IMR-90 (cell line): ENCODE results near the gene PLCH2. TPM values are rescaled to one million over a fixed set of nuclear protein-coding genes. Genes with fewer than 3 reads are reported as not detected.

Experiments used
- ATAC-seq: fragments of 200-7000 bp; cut with Tn5 transposase; 2 replicates; pipeline ENCODE4 v1.9.1; 2020; ENCODE audit warnings: low read depth, mild to moderate bottlenecking, moderate library complexity
- BruUV-seq: library from RNA; stranded (reverse); fragments of 400-500 nt; replicated peaks from 2 replicates; lab custom pipeline; 2021; lab: Mats Ljungman, UMichigan
- CTCF ChIA-PET: fragments of 300-600 bp; formaldehyde crosslinking; extraction: SDS; loops from one replicate; lab custom pipeline; 2021; ENCODE audit warnings: antibody characterized with exemption; lab: Yijun Ruan, JAX
- POLR2A ChIA-PET: fragments of 300-600 bp; sonication (Branson Sonifier 250); formaldehyde crosslinking; loops from one replicate; lab custom pipeline; 2022; ENCODE audit warnings: antibody characterized with exemption; ENCODE audit not compliant: unreplicated experiment; lab: Charles Lee
- DNase-seq: peaks from one replicate; pipeline ENCODE4 v3.0.0; 2013
- H2AFZ ChIP-seq: replicated peaks from 2 replicates; pipeline ENCODE3; 2013; ENCODE audit warnings: low read length, mild to moderate bottlenecking; ENCODE audit not compliant: poor library complexity
- H2AK5ac ChIP-seq: 2 replicates; pipeline ENCODE4 v1.6.1; 2013; ENCODE audit warnings: low read depth, low read length, inconsistent platforms
- H2AK9ac ChIP-seq: replicated peaks from 2 replicates; pipeline ENCODE3; 2013; ENCODE audit warnings: mild to moderate bottlenecking, low read depth, low read length, moderate library complexity; ENCODE audit not compliant: poor library complexity
- H2BK120ac ChIP-seq: 2 replicates; pipeline ENCODE4 v1.6.1; 2013; ENCODE audit warnings: low read depth, low read length, inconsistent platforms
- H2BK15ac ChIP-seq: 3 replicates; pipeline ENCODE4 v1.6.1; 2013; ENCODE audit warnings: low read depth, low read length, inconsistent platforms
- H2BK20ac ChIP-seq: 2 replicates; pipeline ENCODE4 v1.6.1; 2013; ENCODE audit warnings: low read depth, mild to moderate bottlenecking, inconsistent platforms, low read length, moderate library complexity
- H2BK5ac ChIP-seq: 2 replicates; pipeline ENCODE4 v1.6.1; 2013; ENCODE audit warnings: mild to moderate bottlenecking, low read depth, low read length, inconsistent platforms; ENCODE audit not compliant: poor library complexity, severe bottlenecking
- H3K14ac ChIP-seq: replicated peaks from 2 replicates; pipeline ENCODE4 v1.6.1; 2013; ENCODE audit warnings: low read depth, low read length, inconsistent platforms
- H3K18ac ChIP-seq: 2 replicates; pipeline ENCODE4 v1.6.1; 2013; ENCODE audit warnings: low read depth, low read length, control low read depth
- H3K23ac ChIP-seq: 2 replicates; pipeline ENCODE4 v1.6.1; 2013; ENCODE audit warnings: low read depth, low read length, inconsistent platforms
- H3K27ac ChIP-seq: 2 replicates; pipeline ENCODE4 v1.5.1; 2013; ENCODE audit warnings: mild to moderate bottlenecking, control low read depth, low read length; ENCODE audit not compliant: insufficient read depth
- H3K27me3 ChIP-seq: 2 replicates; pipeline ENCODE4 v1.6.1; 2013; ENCODE audit warnings: low read length; ENCODE audit not compliant: control insufficient read depth, insufficient read depth
- H3K36me3 ChIP-seq: 2 replicates; pipeline ENCODE4 v1.6.1; 2013; ENCODE audit warnings: low read length, mixed read lengths; ENCODE audit not compliant: control insufficient read depth, insufficient read depth
- H3K4ac ChIP-seq: 2 replicates; pipeline ENCODE4 v1.6.1; 2013; ENCODE audit warnings: low read depth, low read length, inconsistent platforms
- H3K4me1 ChIP-seq: 2 replicates; pipeline ENCODE4 v1.6.1; 2013; ENCODE audit warnings: low read length, mixed read lengths; ENCODE audit not compliant: control insufficient read depth, insufficient read depth
- H3K4me2 ChIP-seq: 2 replicates; pipeline ENCODE4 v1.6.1; 2013; ENCODE audit warnings: low read depth, mild to moderate bottlenecking, control low read depth, low read length, moderate library complexity
- H3K4me3 ChIP-seq: 2 replicates; pipeline ENCODE4 v1.5.1; 2013; ENCODE audit warnings: low read depth, mild to moderate bottlenecking, control low read depth, low read length, moderate library complexity; ENCODE audit not compliant: insufficient read depth
- H3K56ac ChIP-seq: 2 replicates; pipeline ENCODE4 v1.6.1; 2013; ENCODE audit warnings: low read length, inconsistent platforms; ENCODE audit not compliant: insufficient read depth; ENCODE audit errors: extremely low read depth
- H3K79me1 ChIP-seq, 2 experiments: 2 replicates each; pipeline ENCODE4 v1.6.1; 2013; ENCODE audit warnings: low read length in 2 of 2, inconsistent platforms in 1 of 2, low read depth in 1 of 2
- H3K9ac ChIP-seq: 2 replicates; pipeline ENCODE4 v1.6.1; 2013; ENCODE audit warnings: low read depth, low read length, control low read depth
- H3K9me1 ChIP-seq: 2 replicates; pipeline ENCODE4 v1.6.1; 2013; ENCODE audit warnings: low read length, inconsistent platforms; ENCODE audit not compliant: insufficient read depth
- H3K9me3 ChIP-seq: 2 replicates; pipeline ENCODE4 v1.6.1; 2013; ENCODE audit warnings: low read length; ENCODE audit not compliant: control insufficient read depth, insufficient read depth
- H4K20me1 ChIP-seq: 2 replicates; pipeline ENCODE4 v1.6.1; 2013; ENCODE audit warnings: low read length, inconsistent platforms; ENCODE audit not compliant: insufficient read depth
- H4K5ac ChIP-seq: 2 replicates; pipeline ENCODE4 v1.6.1; 2013; ENCODE audit warnings: mild to moderate bottlenecking, low read depth, low read length, control low read depth
- H4K8ac ChIP-seq, 2 experiments: 2 replicates each; pipeline ENCODE4 v1.6.1; 2013; ENCODE audit warnings: low read depth in 2 of 2, low read length in 2 of 2, control low read depth in 1 of 2, inconsistent platforms in 1 of 2
- H4K91ac ChIP-seq: 2 replicates; pipeline ENCODE4 v1.6.1; 2013; ENCODE audit warnings: low read depth, low read length, inconsistent platforms; ENCODE audit not compliant: insufficient read depth
- CHD1 ChIP-seq: IDR thresholded peaks from 2 replicates; pipeline ENCODE4 v1.6.1; 2012; ENCODE audit warnings: low read depth, low read length, improper control_type of control experiment
- RAD21 ChIP-seq: IDR thresholded peaks from 2 replicates; pipeline ENCODE4 v1.6.1; 2012; ENCODE audit warnings: low read length, improper control_type of control experiment
- USF2 ChIP-seq: fragments of 150-350 bp; IDR thresholded peaks from 2 replicates; pipeline ENCODE4 v1.6.1; 2017; ENCODE audit warnings: mild to moderate bottlenecking, antibody characterized with exemption, low read length, low read depth
- WGBS, 2 experiments: methylation state at CpG; one replicate each; pipeline versions ENCODE4 v1.1.5 to v1.1.7; 2013; ENCODE audit warnings: missing lambda C conversion rate in 2 of 2; ENCODE audit not compliant: insufficient read length in 1 of 2; ENCODE audit errors: extremely low coverage in 2 of 2; 5-methylcytosine and 5-hydroxymethylcytosine counted together
- dilution Hi-C: fragments of 300-500 bp; cut with HindIII; formaldehyde crosslinking; loops from one replicate; pipeline ENCODE4 v1.14.3; 2018; ENCODE audit warnings: low sequenced_read_pairs; ENCODE audit not compliant: unreplicated experiment
- in situ Hi-C: fragments of 300-500 bp; cut with MboI; formaldehyde crosslinking; loops from 3 replicates; pipeline ENCODE4 v1.14.3; 2019; ENCODE audit warnings: low sequenced_read_pairs, inconsistent platforms, mixed read lengths
- intact Hi-C: fragments of 100-400 bp; cut with micrococcal nuclease; formaldehyde crosslinking; loops from 2 replicates; pipeline ENCODE4 v1.10.0; 2022
- polyA plus RNA-seq, 3 experiments: library from polyadenylated mRNA; depleted of rRNA; stranded (reverse); fragments of >200 nt; gene quantifications; 2 replicates each; pipeline ENCODE4 v1.2.3, GENCODE V29; 2012; ENCODE audit warnings: low replicate concordance in 1 of 3
- total RNA-seq: library from RNA; depleted of rRNA; stranded (reverse); fragments of >200 nt; gene quantifications from 2 replicates; pipeline ENCODE4 v1.2.3, GENCODE V29; 2012

The PLCH2 gene
- total and polyA plus RNA-seq, 2 of the 4 experiments (the other 2 are of a cell fraction), result 0.18 to 1.9 TPM

GRCh38 chr1:2483970-2484369 is 7.9 kb downstream of the PLCH2 start:
- Histone ChIP-seq H3K27ac (no peak overlapping the region), H3K27me3 (peaks cover 3% of the 10 kb centered on the region; the same call in 1 of the 2 replicates), H3K14ac (no peak overlapping the region), H2BK5ac (no peak overlapping the region), H4K20me1 (no peaks in the 10 kb centered on the region), H2AFZ (no peak overlapping the region), H4K91ac (no peak overlapping the region), H3K23ac (no peak overlapping the region), H3K36me3 (no peaks in the 10 kb centered on the region), H3K9me3 (peaks cover 9% of the 10 kb centered on the region), H3K9ac (no peak overlapping the region), H3K79me1 (no peaks in the 10 kb centered on the region), H2BK20ac (no peak overlapping the region), H2AK5ac (no peak overlapping the region), H2BK120ac (no peak overlapping the region), H3K4me2 (no peak overlapping the region), H2AK9ac (no peak overlapping the region), H3K9me1 (peaks cover 3% of the 10 kb centered on the region; the same call in 1 of the 2 replicates), H3K18ac (no peak overlapping the region), H4K8ac (no peak overlapping the region), H3K56ac (no peak overlapping the region), H3K4me3 (no peak overlapping the region), H4K5ac (no peak overlapping the region), H2BK15ac (no peak overlapping the region), H3K4ac (no peak overlapping the region), H3K4me1 (no peaks in the 10 kb centered on the region)
- intact Hi-C loops, result no loop called here
- WGBS, 2 experiments, result 88% methylated on average over 3 of the region's 16 CpGs; no CpG with 5 or more reads in 1 of the 2 experiments
- ChIA-PET CTCF (no interaction called here), POLR2A (no interaction called here)
- DNase-seq (no peak), ATAC-seq (no peak)
- dilution Hi-C loops, result no loop called here
- TF ChIP-seq USF2 (no peak), RAD21 (no peak), CHD1 (no peak)
- in situ Hi-C loops, result no loop called here
- no TSS peak for BruUV-seq
